Measurements from ENCODE around the gene KPNA1. TPM values are rescaled to one million over a fixed set of nuclear protein-coding genes. Genes with fewer than 3 reads are reported as not detected.

Gene KPNA1
- polyA plus RNA-seq, 3 donors: 18.0 to 41.2 (median 38.5) TPM

DNA sequence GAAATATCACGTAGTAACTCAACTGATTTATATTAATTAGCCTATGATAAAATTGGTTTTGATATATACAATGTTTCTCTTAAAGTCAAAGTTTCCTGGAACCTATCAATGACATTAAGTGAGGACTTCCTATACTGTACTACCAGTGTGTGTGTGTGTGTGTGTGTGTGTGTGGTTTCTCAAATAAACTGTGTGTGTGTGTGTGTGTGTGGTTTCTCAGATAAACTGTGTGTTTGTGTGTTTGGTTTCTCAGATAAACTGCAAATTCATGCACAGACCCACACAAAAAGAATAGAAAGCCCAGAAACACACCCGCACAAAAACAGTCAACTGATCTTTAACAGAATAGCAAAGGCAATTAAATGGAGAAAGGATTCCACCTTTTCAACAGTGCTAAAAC is 84.4 kb downstream of the KPNA1 start:
- H3K4me3 Mint-ChIP-seq: no peak overlapping the region
- Histone ChIP-seq H3K27me3 (ENCODE audit: control insufficient read depth in 2 of 2, insufficient read depth in 2 of 2, low read length in 2 of 2) (no peaks in the 10 kb centered on the region), H3K36me3 (replicated peaks in 1 of 2; ENCODE audit: control insufficient read depth in 1 of 2, insufficient read depth in 2 of 2, low read length in 2 of 2) (peaks cover 59 to 96% of the 10 kb centered on the region in 2 donors), H3K79me2 (ENCODE audit: insufficient read depth, low read length) (peaks cover 7% of the 10 kb centered on the region), H3K4me3 (replicated peaks in 1 of 3; ENCODE audit: low read depth in 2 of 3, low read length in 3 of 3) (no peak overlapping the region), H3K9me3 (replicated peaks in 1 of 2; ENCODE audit: control insufficient read depth in 1 of 2, insufficient read depth in 1 of 2, low read length in 2 of 2) (no peaks in the 10 kb centered on the region), H3K4me1 (ENCODE audit: control insufficient read depth in 1 of 2, insufficient read depth in 2 of 2, low read length in 2 of 2) (no peaks in the 10 kb centered on the region), H3K4me2 (replicated peaks; ENCODE audit: extremely low read depth, low read length, poor library complexity, severe bottlenecking) (no peak overlapping the region), H3K9ac (ENCODE audit: insufficient read depth, low read length, poor library complexity, severe bottlenecking) (no peak overlapping the region), H4K20me1 (ENCODE audit: insufficient read depth, low read length) (peaks cover 7% of the 10 kb centered on the region), H2AFZ (ENCODE audit: insufficient read depth, low read depth, low read length, poor library complexity, severe bottlenecking) (no peak overlapping the region), H3K27ac (ENCODE audit: low read depth in 1 of 2, low read length in 2 of 2) (no peak overlapping the region)
- TF ChIP-seq, protein P1, sequence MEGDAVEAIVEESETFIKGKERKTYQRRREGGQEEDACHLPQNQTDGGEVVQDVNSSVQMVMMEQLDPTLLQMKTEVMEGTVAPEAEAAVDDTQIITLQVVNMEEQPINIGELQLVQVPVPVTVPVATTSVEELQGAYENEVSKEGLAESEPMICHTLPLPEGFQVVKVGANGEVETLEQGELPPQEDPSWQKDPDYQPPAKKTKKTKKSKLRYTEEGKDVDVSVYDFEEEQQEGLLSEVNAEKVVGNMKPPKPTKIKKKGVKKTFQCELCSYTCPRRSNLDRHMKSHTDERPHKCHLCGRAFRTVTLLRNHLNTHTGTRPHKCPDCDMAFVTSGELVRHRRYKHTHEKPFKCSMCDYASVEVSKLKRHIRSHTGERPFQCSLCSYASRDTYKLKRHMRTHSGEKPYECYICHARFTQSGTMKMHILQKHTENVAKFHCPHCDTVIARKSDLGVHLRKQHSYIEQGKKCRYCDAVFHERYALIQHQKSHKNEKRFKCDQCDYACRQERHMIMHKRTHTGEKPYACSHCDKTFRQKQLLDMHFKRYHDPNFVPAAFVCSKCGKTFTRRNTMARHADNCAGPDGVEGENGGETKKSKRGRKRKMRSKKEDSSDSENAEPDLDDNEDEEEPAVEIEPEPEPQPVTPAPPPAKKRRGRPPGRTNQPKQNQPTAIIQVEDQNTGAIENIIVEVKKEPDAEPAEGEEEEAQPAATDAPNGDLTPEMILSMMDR (IDR thresholded peaks at IDR 0.05): no peak
- H3K9me3 Mint-ChIP-seq: peaks cover 0 to 2% (median 0%) of the 10 kb centered on the region in 7 donors
- intact Hi-C loops (cut with micrococcal nuclease): no loop called here
- peaks cover 65 to 84% of the 10 kb centered on the region in 2 donors for H3K36me3 Mint-ChIP-seq
- no CpG with 5 or more reads among the region's 2 CpGs for WGBS (ENCODE audit: insufficient coverage)
- DNase-seq: no peak
- H3K4me1 Mint-ChIP-seq: no peaks in the 10 kb centered on the region
- peak overlapping the region in 1 of 7 donors; percentile 58 for H3K27ac Mint-ChIP-seq
- H3K27me3 Mint-ChIP-seq (ENCODE audit: low read depth in 3 of 3): peaks cover 0 to 3% (median 1%) of the 10 kb centered on the region in 3 donors

DNA sequence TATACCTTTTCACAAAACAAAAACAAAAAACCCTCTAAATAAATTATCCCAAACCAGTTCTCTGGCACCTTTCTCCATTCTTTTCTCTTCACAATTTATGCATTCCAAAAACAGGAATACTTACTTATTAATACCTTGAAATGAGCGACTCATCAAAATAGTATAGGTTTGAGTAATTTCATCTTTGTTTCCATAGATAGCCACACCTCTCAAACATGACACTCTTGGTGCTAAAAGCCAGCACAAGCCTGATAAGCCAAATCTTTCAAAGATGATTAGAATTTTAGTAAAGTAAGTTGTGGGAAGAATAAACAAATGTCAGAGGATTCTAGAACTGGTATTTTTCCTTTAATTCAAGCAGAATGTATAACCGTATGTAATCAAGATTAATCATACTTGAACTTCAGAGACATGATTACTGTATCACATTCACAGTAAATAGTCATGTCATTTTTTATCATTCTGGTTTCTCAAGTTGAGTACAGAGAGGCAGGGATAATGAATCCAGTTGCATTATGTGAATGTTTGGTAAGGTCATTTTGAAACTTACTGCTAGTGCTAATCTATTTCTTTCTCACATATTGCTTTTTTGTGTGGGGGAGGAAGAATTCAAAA is 86.8 kb downstream of the KPNA1 start:
- Histone ChIP-seq H3K4me3 (replicated peaks in 1 of 3; ENCODE audit: low read depth in 2 of 3, low read length in 3 of 3) (no peak overlapping the region), H3K27ac (ENCODE audit: low read depth in 1 of 2, low read length in 2 of 2) (no peak overlapping the region), H3K4me1 (ENCODE audit: control insufficient read depth in 1 of 2, insufficient read depth in 2 of 2, low read length in 2 of 2) (no peaks in the 10 kb centered on the region), H2AFZ (ENCODE audit: insufficient read depth, low read depth, low read length, poor library complexity, severe bottlenecking) (no peak overlapping the region), H3K79me2 (ENCODE audit: insufficient read depth, low read length) (peaks cover 9% of the 10 kb centered on the region), H3K9ac (ENCODE audit: insufficient read depth, low read length, poor library complexity, severe bottlenecking) (no peak overlapping the region), H3K27me3 (ENCODE audit: control insufficient read depth in 2 of 2, insufficient read depth in 2 of 2, low read length in 2 of 2) (no peaks in the 10 kb centered on the region), H3K36me3 (replicated peaks in 1 of 2; ENCODE audit: control insufficient read depth in 1 of 2, insufficient read depth in 2 of 2, low read length in 2 of 2) (peaks cover 54 to 97% of the 10 kb centered on the region in 2 donors), H3K4me2 (replicated peaks; ENCODE audit: extremely low read depth, low read length, poor library complexity, severe bottlenecking) (no peak overlapping the region), H3K9me3 (replicated peaks in 1 of 2; ENCODE audit: control insufficient read depth in 1 of 2, insufficient read depth in 1 of 2, low read length in 2 of 2) (no peaks in the 10 kb centered on the region), H4K20me1 (ENCODE audit: insufficient read depth, low read length) (peaks cover 23% of the 10 kb centered on the region)
- WGBS (ENCODE audit: insufficient coverage): no CpG with 5 or more reads among the region's 2 CpGs
- intact Hi-C loops (cut with micrococcal nuclease): no loop called here
- H3K4me1 Mint-ChIP-seq: no peaks in the 10 kb centered on the region
- peaks cover 0 to 2% (median 0%) of the 10 kb centered on the region in 7 donors for H3K9me3 Mint-ChIP-seq
- peaks cover 60 to 80% of the 10 kb centered on the region in 2 donors for H3K36me3 Mint-ChIP-seq
- peak overlapping the region in 1 of 7 donors; percentile 43 for H3K27ac Mint-ChIP-seq
- TF ChIP-seq, protein P1 (IDR thresholded peaks at IDR 0.05): no peak
- no peak overlapping the region for H3K4me3 Mint-ChIP-seq
- no peak for DNase-seq
- peaks cover 0 to 3% (median 1%) of the 10 kb centered on the region in 3 donors for H3K27me3 Mint-ChIP-seq (ENCODE audit: low read depth in 3 of 3)
